Kidney epithelial cell (primary cell): ENCODE data around the gene ABCB6. TPM values are rescaled to one million over a fixed set of nuclear protein-coding genes. Genes with fewer than 3 reads are reported as not detected.

Experiments used
- DNase-seq: peaks from one replicate; pipeline ENCODE4 v3.0.0-alpha.2; 2010; ENCODE audit warnings: low read depth
- H3K27me3 ChIP-seq: 2 replicates; pipeline ENCODE4 v1.6.0; 2011; ENCODE audit warnings: low read length; ENCODE audit not compliant: control insufficient read depth, insufficient read depth
- H3K36me3 ChIP-seq: 2 replicates; pipeline ENCODE4 v1.5.1; 2011; ENCODE audit warnings: low read length; ENCODE audit not compliant: control insufficient read depth, insufficient read depth
- H3K4me3 ChIP-seq: 2 replicates; pipeline ENCODE4 v1.5.1; 2011; ENCODE audit warnings: low read depth, mild to moderate bottlenecking, control low read depth, low read length
- CTCF ChIP-seq: IDR thresholded peaks from 2 replicates; pipeline ENCODE4 v1.5.1; 2011; ENCODE audit warnings: mild to moderate bottlenecking, moderate library complexity, low read length, control low read depth, inconsistent platforms; ENCODE audit not compliant: insufficient read depth, poor library complexity, severe bottlenecking
- total RNA-seq: library from RNA; depleted of rRNA; stranded (reverse); fragments of >200 nt; gene quantifications from 2 replicates; pipeline ENCODE4 v1.2.3, GENCODE V29; 2015

Gene ABCB6
- total RNA-seq, 1 donor from 2014 or later, result 5.8 TPM

- no peak for TF ChIP-seq CTCF
- no peak for DNase-seq
- H3K27me3 ChIP-seq, result no peaks in the 10 kb centered on the region
- H3K4me3 ChIP-seq, result no peak overlapping the region
- no peaks in the 10 kb centered on the region for H3K36me3 ChIP-seq
Measured at GRCh38 chr2:219246559-219246958, 27.8 kb upstream of the ABCB6 start.

- H3K27me3 ChIP-seq, result no peaks in the 10 kb centered on the region
- H3K4me3 ChIP-seq, result peak overlapping the region; percentile 84
- H3K36me3 ChIP-seq, result no peaks in the 10 kb centered on the region
- no peak for DNase-seq
- no peak for TF ChIP-seq CTCF
Measured at GRCh38 chr2:219245899-219246230, 27.1 kb upstream of the ABCB6 start.

DNA sequence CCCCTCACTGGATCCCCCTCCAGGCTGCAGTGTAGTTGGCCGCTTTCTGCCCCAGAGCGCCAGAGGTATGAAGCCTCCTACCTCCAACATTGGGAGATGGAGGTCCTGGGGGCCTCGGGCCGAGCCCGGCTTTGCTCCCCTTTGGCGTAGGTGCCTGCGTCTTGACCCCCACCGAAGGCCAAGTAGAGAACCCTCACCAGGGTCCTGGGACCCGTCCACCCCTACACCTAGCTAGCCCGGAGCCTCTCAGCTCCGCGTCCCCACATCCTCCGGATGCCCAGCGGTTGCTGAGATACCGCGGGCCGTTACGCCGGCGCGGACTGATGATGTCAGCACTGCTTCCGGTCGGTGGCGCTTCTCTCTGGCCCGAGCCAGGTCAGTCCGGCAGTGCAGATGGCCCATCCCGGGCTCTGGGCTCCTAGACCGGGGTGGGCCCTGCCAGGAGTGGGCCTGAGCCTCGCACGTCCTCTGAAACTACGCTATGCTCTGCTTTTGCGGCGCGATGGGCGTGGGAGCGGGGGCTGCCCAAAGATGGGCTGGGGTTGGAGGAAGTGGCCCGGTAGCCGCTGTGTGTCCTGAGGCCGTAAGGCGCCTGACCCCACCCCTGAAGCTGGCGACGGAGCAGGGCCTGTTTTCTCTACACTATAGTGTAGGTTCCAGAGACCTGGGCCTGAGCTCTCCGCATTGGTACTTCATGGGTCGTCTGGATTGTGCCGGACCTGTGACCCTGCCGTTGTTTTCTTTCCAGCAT is 26.6 kb upstream of the ABCB6 start, which contains the start of the genes GLB1L and STK16:
GLB1L (minus strand) TSS at position 297 of the 751 bp plus-strand sequence. CDS start 1,871 bp downstream, outside the sequence.
STK16 (plus strand) TSS at position 332 of the 751 bp plus-strand sequence. CDS start 521 bp downstream, outside the sequence.
- Histone ChIP-seq H3K36me3 (no peaks in the 10 kb centered on the region), H3K4me3 (peak within 1 kb of the TSS; percentile 84), H3K27me3 (no peaks in the 10 kb centered on the region)
- TF ChIP-seq CTCF, result no peak
- peak; percentile 69 for DNase-seq

DNA sequence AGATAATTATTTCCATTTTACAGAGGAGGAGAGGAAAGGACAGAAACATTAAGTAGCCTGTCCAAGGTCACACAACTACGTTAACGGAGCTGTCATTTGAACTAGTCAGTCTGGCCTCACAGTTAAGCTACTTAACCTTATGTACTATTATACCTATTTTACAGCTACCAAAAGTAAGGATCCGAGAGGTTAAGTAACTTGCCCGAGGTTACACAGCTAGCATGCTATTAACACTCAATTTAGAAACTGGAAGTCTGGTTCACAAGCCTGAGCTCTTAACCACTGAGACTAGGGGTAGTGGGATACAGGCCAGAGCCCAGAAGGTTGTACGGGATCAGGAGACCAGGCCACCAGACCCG is 26.0 kb upstream of the ABCB6 start:
- H3K36me3 ChIP-seq, result no peaks in the 10 kb centered on the region
- no peak for DNase-seq
- no peaks in the 10 kb centered on the region for H3K27me3 ChIP-seq
- peak overlapping the region; percentile 84 for H3K4me3 ChIP-seq
- TF ChIP-seq CTCF, result no peak

GRCh38 chr2:219243291-219243761 is 24.6 kb upstream of the ABCB6 start:
- H3K36me3 ChIP-seq, result no peaks in the 10 kb centered on the region
- TF ChIP-seq CTCF, result no peak
- DNase-seq, result no peak
- H3K27me3 ChIP-seq, result no peaks in the 10 kb centered on the region
- peak overlapping the region; percentile 23 for H3K4me3 ChIP-seq

GRCh38 chr2:219234331-219234730 is 15.6 kb upstream of the ABCB6 start:
- H3K4me3 ChIP-seq, result no peak overlapping the region
- H3K27me3 ChIP-seq, result no peaks in the 10 kb centered on the region
- peaks cover 10% of the 10 kb centered on the region for H3K36me3 ChIP-seq
- TF ChIP-seq CTCF, result no peak
- no peak for DNase-seq
